Sigmoid colon (tissue), 7 donors: ENCODE results near the gene SRR. TPM values are rescaled to one million over a fixed set of nuclear protein-coding genes. Genes with fewer than 3 reads are reported as not detected.

ENCODE experiments used
- DNase-seq: peaks from one replicate; pipeline ENCODE4 v3.0.0-alpha.2; 2019
- H3K27ac ChIP-seq, 4 donors: fragments of 200-600 bp; sonication (generic); one replicate each; pipeline ENCODE4 v1.5.1; 2016 to 2019; ENCODE audit warnings: mild to moderate bottlenecking in 1 of 4
- H3K27me3 ChIP-seq, 3 donors: fragments of 200-600 bp; sonication (generic); one replicate each; pipeline ENCODE4 v1.5.1; 2019; ENCODE audit warnings: mild to moderate bottlenecking in 1 of 3
- H3K36me3 ChIP-seq, 4 donors: fragments of 200-600 bp; sonication (generic); one replicate each; pipeline ENCODE4 v1.5.1; 2016 to 2019
- H3K4me1 ChIP-seq, 4 donors: fragments of 200-600 bp; sonication (generic); one replicate each; pipeline ENCODE4 v1.5.1; 2017 to 2019
- H3K4me3 ChIP-seq, 4 donors: fragments of 200-600 bp; sonication (generic); one replicate each; pipeline ENCODE4 v1.5.1; 2017 to 2019; ENCODE audit warnings: mild to moderate bottlenecking in 2 of 4, moderate library complexity in 1 of 4
- H3K9me3 ChIP-seq, 4 donors: fragments of 200-600 bp in 3 of 4; sonication (generic) in 3 of 4; one replicate each; pipeline versions ENCODE4 v1.5.1 to v1.6.1; 2013 to 2019
- EP300 ChIP-seq, 4 donors: sonication (generic); formaldehyde crosslinking; IDR thresholded peaks; one replicate each; pipeline ENCODE4 v1.6.1; 2017; ENCODE audit warnings: antibody characterized with exemption in 4 of 4
- POLR2A ChIP-seq, 2 donors: fragments of 450-650 bp; IDR thresholded peaks; one replicate each; pipeline ENCODE4 v1.6.1; 2016; ENCODE audit warnings: antibody characterized with exemption in 2 of 2, mild to moderate bottlenecking in 2 of 2, moderate library complexity in 2 of 2
- POLR2AphosphoS5 ChIP-seq, 4 donors: sonication (generic); formaldehyde crosslinking; IDR thresholded peaks; one replicate each; pipeline ENCODE4 v1.6.1; 2017; ENCODE audit warnings: antibody characterized with exemption in 4 of 4
- WGBS, 2 donors: extraction: QIAGEN DNeasy Blood & Tissue Kit; methylation state at CpG; one replicate each; pipeline ENCODE4 v1.1.7; 2013; 5-methylcytosine and 5-hydroxymethylcytosine counted together
- intact Hi-C: fragments of 100-400 bp; cut with DNase I; formaldehyde crosslinking; loops from one replicate; pipeline ENCODE4 v1.15.1; 2023
- polyA plus RNA-seq, 3 donors: library from polyadenylated mRNA; stranded (reverse); fragments of 200-250 nt; gene quantifications; one replicate each; pipeline ENCODE4 v1.2.3, GENCODE V29; 2013
- total RNA-seq, 4 donors: library from RNA; depleted of rRNA; stranded (reverse); fragments of >200 nt; gene quantifications; one replicate each; pipeline ENCODE4 v1.1.0, GENCODE V29; 2016
- TF ChIP-seq, protein P1 (sequence below), 4 experiments: fragments of 450-650 bp in 3 of 4; fragments of 200-600 bp in 1 of 4; IDR thresholded peaks; one replicate each; pipeline ENCODE4 v1.5.1; 2016 to 2019; ENCODE audit warnings: antibody characterized with exemption in 4 of 4, mild to moderate bottlenecking in 3 of 4, moderate library complexity in 2 of 4
- donor health status: healthy with polysubstance abuse.
- donor health status: Bipolar disorder and iron deficiency.
- donor health status: healthy.

Gene SRR
- total and polyA plus RNA-seq, 7 donors: 2.4 to 27.8 (median 10.0) TPM

DNA sequence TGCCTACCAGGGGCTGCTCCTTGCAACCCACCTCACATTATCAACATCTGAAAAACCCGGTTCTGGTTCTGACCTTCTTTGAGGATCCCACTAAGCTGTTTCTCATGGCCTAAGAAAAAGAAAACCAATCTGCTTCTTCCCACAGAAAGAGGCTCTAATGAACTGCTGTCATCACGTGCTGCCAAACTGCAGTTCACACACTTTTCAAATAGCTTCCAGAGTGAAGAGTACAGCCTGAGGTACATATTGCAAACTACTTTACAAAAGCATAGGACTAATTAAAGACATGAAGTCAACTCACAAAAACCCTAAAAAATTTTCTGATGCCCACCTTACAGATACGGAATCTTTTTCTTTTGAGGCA, 36.9 kb upstream of the SRR start:
- Histone ChIP-seq H3K4me3 (no peak overlapping the region), H3K27me3 (no peaks in the 10 kb centered on the region), H3K9me3 (no peaks in the 10 kb centered on the region), H3K4me1 (peaks cover 0 to 53% (median 50%) of the 10 kb centered on the region in 4 donors), H3K27ac (peak overlapping the region; percentile 10 to 82 (median 72)), H3K36me3 (peaks cover 0 to 4% (median 0%) of the 10 kb centered on the region in 4 donors)
- intact Hi-C loops: no loop called here
- 64 to 65% methylated on average over 3 of the region's 3 CpGs for WGBS, 2 donors
- DNase-seq: no peak
- TF ChIP-seq, protein P1, sequence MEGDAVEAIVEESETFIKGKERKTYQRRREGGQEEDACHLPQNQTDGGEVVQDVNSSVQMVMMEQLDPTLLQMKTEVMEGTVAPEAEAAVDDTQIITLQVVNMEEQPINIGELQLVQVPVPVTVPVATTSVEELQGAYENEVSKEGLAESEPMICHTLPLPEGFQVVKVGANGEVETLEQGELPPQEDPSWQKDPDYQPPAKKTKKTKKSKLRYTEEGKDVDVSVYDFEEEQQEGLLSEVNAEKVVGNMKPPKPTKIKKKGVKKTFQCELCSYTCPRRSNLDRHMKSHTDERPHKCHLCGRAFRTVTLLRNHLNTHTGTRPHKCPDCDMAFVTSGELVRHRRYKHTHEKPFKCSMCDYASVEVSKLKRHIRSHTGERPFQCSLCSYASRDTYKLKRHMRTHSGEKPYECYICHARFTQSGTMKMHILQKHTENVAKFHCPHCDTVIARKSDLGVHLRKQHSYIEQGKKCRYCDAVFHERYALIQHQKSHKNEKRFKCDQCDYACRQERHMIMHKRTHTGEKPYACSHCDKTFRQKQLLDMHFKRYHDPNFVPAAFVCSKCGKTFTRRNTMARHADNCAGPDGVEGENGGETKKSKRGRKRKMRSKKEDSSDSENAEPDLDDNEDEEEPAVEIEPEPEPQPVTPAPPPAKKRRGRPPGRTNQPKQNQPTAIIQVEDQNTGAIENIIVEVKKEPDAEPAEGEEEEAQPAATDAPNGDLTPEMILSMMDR (IDR thresholded peaks at IDR 0.05): no peak
- TF ChIP-seq EP300 (IDR thresholded peaks at IDR 0.05) (no peak), POLR2AphosphoS5 (IDR thresholded peaks at IDR 0.05) (no peak), POLR2A (IDR thresholded peaks at IDR 0.05) (no peak)

DNA sequence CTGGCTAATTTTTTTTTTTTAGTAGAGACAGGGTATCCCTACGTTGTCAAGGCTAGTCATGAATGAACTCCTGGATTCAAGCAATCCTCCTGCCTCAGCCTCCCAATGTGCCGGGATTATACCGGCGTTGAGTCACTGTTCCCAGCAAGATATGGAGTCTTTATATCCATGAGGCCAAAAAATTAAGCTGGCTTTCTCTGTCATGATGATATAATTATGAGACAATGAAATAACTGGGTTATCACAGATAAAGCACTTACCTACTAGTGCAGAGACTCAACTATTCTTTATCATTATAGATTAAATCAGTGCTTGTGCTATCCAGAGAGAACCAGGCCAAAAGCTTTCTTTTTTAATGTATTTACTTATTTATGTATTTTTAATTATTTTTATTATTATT, 36.4 kb upstream of the SRR start:
- no peak overlapping the region for H3K4me3 ChIP-seq
- intact Hi-C loops: no loop called here
- H3K4me1 ChIP-seq: peaks cover 0 to 48% (median 45%) of the 10 kb centered on the region in 4 donors
- no peak for TF ChIP-seq POLR2AphosphoS5 (IDR thresholded peaks at IDR 0.05)
- TF ChIP-seq, protein P1 (IDR thresholded peaks at IDR 0.05): no peak
- no peak for TF ChIP-seq EP300 (IDR thresholded peaks at IDR 0.05)
- TF ChIP-seq POLR2A (IDR thresholded peaks at IDR 0.05): no peak
- H3K27me3 ChIP-seq: no peaks in the 10 kb centered on the region
- DNase-seq: no peak
- 95% methylated on average over 4 of the region's 4 CpGs for WGBS, 2 donors
- peaks cover 0 to 4% (median 0%) of the 10 kb centered on the region in 4 donors for H3K36me3 ChIP-seq
- H3K9me3 ChIP-seq: no peaks in the 10 kb centered on the region
- H3K27ac ChIP-seq: peak overlapping the region in 2 of 4 donors; percentile 78 to 82

DNA sequence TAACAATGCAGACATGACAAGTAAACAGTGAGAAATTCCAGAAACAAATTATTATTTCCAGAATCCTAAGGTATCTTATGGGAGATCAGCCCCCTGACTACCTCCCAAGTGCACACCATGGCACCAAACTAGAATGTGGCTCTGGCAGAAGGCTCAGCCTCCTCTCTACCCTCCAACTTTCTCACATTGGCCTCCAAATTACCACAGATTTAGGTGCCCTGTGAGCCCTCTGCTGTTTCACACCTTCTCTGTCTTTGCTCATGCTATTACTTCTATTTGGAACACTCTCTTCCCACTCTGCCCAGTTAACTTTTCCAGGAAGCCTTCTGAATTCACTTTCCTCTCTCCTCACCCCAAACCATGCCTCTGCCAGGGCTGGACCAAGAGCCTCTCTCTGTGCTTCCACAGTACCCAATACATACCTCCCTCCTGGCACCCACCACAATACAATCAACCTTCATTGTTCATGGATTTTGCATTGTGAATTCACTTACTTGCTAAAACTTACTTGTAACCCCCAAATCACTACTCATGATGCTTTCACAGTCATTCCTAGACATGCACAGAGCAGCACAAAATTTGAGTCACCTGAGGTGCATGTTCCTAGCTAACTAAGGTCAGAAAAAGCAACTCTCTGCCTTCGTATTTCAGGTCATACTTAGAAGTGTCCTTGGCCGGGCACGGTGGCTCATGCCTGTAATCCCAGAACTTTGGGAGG, 31.6 kb upstream of the SRR start:
- no peaks in the 10 kb centered on the region for H3K9me3 ChIP-seq
- H3K4me3 ChIP-seq: no peak overlapping the region
- no peak overlapping the region for H3K27ac ChIP-seq
- peaks cover 0 to 25% (median 2%) of the 10 kb centered on the region in 4 donors for H3K36me3 ChIP-seq
- H3K4me1 ChIP-seq: peaks cover 0 to 6% (median 4%) of the 10 kb centered on the region in 4 donors
- no peaks in the 10 kb centered on the region for H3K27me3 ChIP-seq
- DNase-seq: no peak
- TF ChIP-seq POLR2A (IDR thresholded peaks at IDR 0.05) (no peak), POLR2AphosphoS5 (IDR thresholded peaks at IDR 0.05) (no peak), EP300 (IDR thresholded peaks at IDR 0.05) (no peak)
- TF ChIP-seq, protein P1 (IDR thresholded peaks at IDR 0.05): no peak
- intact Hi-C loops: no loop called here
- WGBS, 2 donors: 95% methylated on average over 3 of the region's 3 CpGs

DNA sequence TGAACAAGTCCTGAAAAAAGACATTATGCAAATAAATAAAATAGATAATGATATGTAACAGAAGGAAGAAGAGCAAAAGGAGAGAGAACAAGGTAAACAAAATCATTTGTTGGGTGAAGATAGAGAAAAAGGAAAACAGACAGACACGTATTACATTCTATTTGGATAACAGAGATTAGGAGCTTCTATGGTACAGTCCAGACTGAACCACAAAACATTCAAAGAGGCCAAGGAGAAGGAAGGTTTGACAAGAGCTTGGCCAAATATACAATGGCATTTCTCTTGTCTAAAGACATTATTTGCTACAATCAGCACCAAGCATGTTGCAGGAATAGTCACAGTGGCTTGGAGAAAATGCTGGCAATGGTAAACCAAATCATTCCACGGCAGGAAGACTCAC, 29.3 kb upstream of the SRR start:
- no peak overlapping the region for H3K4me3 ChIP-seq
- no peak for DNase-seq
- peaks cover 0 to 5% (median 2%) of the 10 kb centered on the region in 4 donors for H3K4me1 ChIP-seq
- 66 to 70% methylated on average over 2 of the region's 2 CpGs for WGBS, 2 donors
- H3K9me3 ChIP-seq: no peaks in the 10 kb centered on the region
- H3K36me3 ChIP-seq: peaks cover 0 to 34% (median under 1%) of the 10 kb centered on the region in 4 donors
- intact Hi-C loops: no loop called here
- TF ChIP-seq, protein P1 (IDR thresholded peaks at IDR 0.05): no peak
- TF ChIP-seq POLR2A (IDR thresholded peaks at IDR 0.05) (no peak), POLR2AphosphoS5 (IDR thresholded peaks at IDR 0.05) (no peak), EP300 (IDR thresholded peaks at IDR 0.05) (no peak)
- H3K27me3 ChIP-seq: no peaks in the 10 kb centered on the region
- H3K27ac ChIP-seq: no peak overlapping the region
